ENCODE data around the gene SUPT4H1. TPM values are rescaled to one million over a fixed set of nuclear protein-coding genes. Genes with fewer than 3 reads are reported as not detected.

The SUPT4H1 gene
- total RNA-seq, 2 experiments from 2014 or later = 66.1 to 69.0 TPM

DNA sequence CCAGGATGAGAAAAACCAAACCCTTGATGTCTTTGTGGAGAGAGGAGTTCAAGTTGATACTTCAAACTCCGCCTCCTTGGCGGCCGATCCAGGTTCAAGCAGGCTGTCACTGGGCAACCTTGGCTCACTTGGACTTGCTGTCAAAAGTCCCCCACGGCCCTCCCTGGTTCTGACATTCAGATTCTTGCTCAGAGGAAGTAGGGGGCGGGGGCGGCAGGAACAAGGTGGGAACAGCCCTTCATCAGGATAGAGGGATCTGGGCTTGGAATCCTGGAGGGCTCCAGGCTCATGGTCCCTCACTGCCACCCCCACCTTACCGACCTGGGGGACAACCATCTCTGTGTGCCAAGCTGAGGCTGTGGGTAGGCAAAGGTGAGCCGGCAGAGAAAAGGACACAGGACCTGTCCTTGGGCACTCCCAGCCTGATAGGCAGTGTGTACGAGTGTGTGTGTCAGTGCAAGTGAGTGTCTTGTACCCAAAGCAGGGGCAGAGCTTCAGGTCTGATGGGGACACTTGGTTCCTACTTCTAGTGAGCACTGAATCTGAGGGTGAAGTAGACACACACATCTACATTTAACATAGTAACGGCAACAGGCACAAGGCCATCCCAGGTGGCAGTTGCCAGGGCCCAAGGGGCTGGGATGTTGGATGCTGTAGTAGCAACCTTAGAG, 16.8 kb downstream of the SUPT4H1 start:
- peak; percentile 55 for DNase-seq
- H3K4me3 Mint-ChIP-seq = peak overlapping the region; percentile 93
- H3K27me3 Mint-ChIP-seq = no peaks in the 10 kb centered on the region
- ChIA-PET CTCF (interaction anchor here (0.6 to 3.6 kb wide), 6 partner anchors 9 to 296 kb away, joined by 3 to 20 read pairs (median 4); partner anchors contain the start of genes HSF5 and SUPT4H1), POLR2A (interaction anchor here (0.9 to 10.3 kb wide), 6 partner anchors 8 to 1503 kb away, joined by 4 to 244 read pairs (median 36); partner anchors contain the start of genes SUPT4H1 and TSPOAP1)
- peaks cover 62% of the 10 kb centered on the region for H3K36me3 Mint-ChIP-seq (ENCODE audit: low read depth)
- H3K4me1 Mint-ChIP-seq = peaks cover 18% of the 10 kb centered on the region
- peak overlapping the region; percentile 99 for H3K27ac Mint-ChIP-seq
- H3K9me3 Mint-ChIP-seq = no peaks in the 10 kb centered on the region

DNA sequence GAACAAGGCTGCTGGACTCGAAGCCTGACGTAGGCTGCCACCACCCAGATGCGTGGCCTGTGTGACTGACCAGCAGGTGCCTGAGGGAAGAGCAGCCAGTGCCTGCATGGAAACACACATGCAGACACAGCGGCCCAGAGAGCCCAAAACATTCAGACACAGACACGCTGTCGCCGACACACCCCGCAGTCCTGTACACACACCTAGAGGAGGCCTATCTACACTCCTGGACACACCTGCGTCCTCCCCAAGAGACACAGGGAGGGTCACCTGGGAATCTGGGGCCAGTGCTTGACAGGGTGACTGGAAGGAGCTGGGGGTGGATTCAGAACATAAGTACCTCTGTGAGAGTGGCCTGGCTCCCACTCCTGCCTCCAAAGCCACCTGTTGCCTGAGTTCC, 17.3 kb downstream of the SUPT4H1 start:
- CTCF ChIA-PET = interaction anchor here (1.1 to 3.6 kb wide), 4 partner anchors 9 to 81 kb away, joined by 3 to 20 read pairs (median 6); partner anchors contain the start of gene SUPT4H1
- Mint-ChIP-seq H3K27me3 (no peaks in the 10 kb centered on the region), H3K27ac (peak overlapping the region; percentile 99), H3K4me3 (peak overlapping the region; percentile 93), H3K36me3 (ENCODE audit: low read depth) (peaks cover 61% of the 10 kb centered on the region), H3K4me1 (peaks cover 17% of the 10 kb centered on the region), H3K9me3 (no peaks in the 10 kb centered on the region)
- POLR2A ChIA-PET = interaction anchor here (1.3 to 9.1 kb wide), 4 partner anchors 9 to 328 kb away, joined by 3 to 244 read pairs (median 36); partner anchors contain the start of genes SRSF1 and SUPT4H1
- DNase-seq = no peak

DNA sequence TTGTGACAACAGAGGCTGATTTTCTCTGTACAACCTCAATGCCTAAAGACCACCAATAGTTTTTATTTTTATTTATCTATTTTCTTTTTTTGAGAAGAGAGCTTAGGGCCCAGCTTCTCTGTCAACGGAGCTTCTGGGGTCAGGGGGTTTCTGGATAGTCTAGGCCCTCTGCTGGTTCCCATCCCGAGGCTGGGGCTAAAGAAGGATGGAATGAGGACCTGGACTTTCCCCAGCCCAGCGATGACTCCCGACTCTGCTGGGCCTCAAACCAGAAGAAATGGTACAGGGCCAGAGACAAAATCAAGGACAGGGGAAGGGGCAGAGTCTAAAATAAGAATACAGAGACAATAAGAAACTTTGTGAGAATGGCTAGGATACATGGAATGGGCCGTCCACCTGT, 17.7 kb downstream of the SUPT4H1 start:
- Mint-ChIP-seq H3K36me3 (ENCODE audit: low read depth) (peaks cover 61% of the 10 kb centered on the region), H3K9me3 (no peaks in the 10 kb centered on the region), H3K4me1 (peaks cover 21% of the 10 kb centered on the region), H3K27me3 (no peaks in the 10 kb centered on the region), H3K27ac (peak overlapping the region; percentile 99), H3K4me3 (peak overlapping the region; percentile 93)
- ChIA-PET CTCF (interaction anchor here (1.2 to 3.6 kb wide), 3 partner anchors 10 to 17 kb away, joined by 3 to 20 read pairs (median 6); no protein-coding TSS in a partner anchor), POLR2A (interaction anchor here (1.3 to 9.1 kb wide), 3 partner anchors 9 to 327 kb away, joined by 3 to 244 read pairs (median 5); partner anchors contain the start of genes SRSF1 and SUPT4H1)
- no peak for DNase-seq

DNA sequence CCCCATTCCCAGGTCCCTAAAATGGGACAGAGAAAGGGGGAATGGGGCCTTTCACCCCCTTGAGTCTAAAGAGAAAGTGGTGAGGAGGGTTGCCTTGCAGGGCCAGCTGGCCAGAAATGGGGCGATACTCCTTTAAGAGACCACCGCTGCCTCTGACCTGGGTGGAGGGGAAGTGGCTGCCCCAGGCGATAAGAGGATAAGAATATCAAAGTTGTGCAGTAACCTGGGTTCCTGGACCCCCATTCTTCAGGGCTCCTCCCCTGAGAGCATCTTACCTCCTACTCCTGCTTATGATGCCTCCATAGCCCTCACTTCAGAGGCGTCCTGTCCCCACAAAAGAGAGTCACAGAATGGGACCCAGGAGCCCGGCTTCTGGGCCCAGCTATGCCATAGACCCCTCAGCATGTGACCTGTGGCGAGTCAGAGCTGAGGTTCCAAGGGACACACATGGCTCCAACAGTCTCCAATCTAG, 18.2 kb downstream of the SUPT4H1 start:
- Mint-ChIP-seq H3K4me1 (peaks cover 26% of the 10 kb centered on the region), H3K9me3 (no peaks in the 10 kb centered on the region), H3K36me3 (ENCODE audit: low read depth) (peaks cover 61% of the 10 kb centered on the region), H3K4me3 (peak overlapping the region; percentile 93), H3K27me3 (no peaks in the 10 kb centered on the region), H3K27ac (peak overlapping the region; percentile 99)
- CTCF ChIA-PET = interaction anchor here (1.2 to 3.6 kb wide), 3 partner anchors 10 to 17 kb away, joined by 3 to 20 read pairs (median 6); no protein-coding TSS in a partner anchor
- POLR2A ChIA-PET = interaction anchor here (0.6 to 9.1 kb wide), 5 partner anchors 10 to 1049 kb away, joined by 3 to 244 read pairs (median 5); partner anchors contain the start of genes RNF43, SRSF1 and SUPT4H1
- peak; percentile 47 for DNase-seq

DNA sequence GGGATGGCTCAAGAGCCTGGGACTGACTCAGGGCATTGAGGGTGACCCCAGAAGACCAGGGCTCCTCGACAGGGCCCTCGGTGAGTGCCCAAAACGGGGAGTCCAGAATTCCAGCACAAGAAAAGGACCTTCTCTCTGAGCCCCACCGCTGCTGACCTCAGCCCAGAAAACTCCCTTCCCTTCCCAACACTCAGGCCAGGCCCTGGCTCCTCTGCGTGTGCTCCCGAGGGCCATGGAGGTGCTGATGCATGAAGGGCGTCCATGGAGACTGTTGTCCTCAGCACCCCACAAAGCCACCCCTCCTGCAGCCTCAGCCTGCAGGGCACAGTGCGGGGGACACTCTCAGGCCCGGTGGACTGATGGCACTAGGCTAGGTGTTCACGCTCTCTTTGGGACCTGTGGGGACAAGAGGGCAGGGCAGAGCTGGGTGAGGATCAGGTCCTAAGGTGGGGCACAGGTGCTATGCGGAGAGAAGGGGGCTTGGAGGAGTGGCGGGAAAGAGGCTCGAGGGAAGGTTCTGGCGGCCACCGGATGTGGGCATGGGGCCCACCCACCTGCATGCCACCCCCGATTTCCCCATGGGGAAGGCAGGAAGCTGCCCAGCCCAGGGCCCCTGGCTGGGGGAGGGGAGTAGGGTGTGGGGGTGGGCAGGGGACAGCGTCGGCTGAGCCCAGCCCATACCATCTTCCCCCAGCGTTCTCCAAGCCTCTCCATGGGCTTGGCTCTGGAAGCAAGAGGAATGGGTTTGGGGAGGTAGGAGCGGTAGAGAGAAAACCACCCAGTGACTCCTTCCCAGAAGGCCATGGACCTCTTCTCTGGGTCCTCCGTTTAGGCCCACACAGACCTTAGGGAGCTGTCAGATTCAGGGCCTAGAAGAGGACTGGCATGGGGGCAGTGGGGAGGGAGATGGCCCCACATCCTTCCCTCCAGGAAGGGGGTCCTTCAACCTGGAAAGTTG, 18.9 kb downstream of the SUPT4H1 start:
- H3K27me3 Mint-ChIP-seq = no peaks in the 10 kb centered on the region
- ChIA-PET CTCF (interaction anchor here (1.2 to 3.6 kb wide), 6 partner anchors 10 to 19 kb away, joined by 3 to 20 read pairs (median 6); partner anchors contain the start of gene SUPT4H1), POLR2A (interaction anchor here (0.6 to 9.1 kb wide), 9 partner anchors 11 to 1497 kb away, joined by 3 to 244 read pairs (median 5); partner anchors contain the start of genes RNF43, SRSF1 and SUPT4H1)
- peaks cover 55% of the 10 kb centered on the region for H3K36me3 Mint-ChIP-seq (ENCODE audit: low read depth)
- peak overlapping the region; percentile 99 for H3K27ac Mint-ChIP-seq
- H3K9me3 Mint-ChIP-seq = no peaks in the 10 kb centered on the region
- peak; percentile 65 for DNase-seq
- peak overlapping the region; percentile 93 for H3K4me3 Mint-ChIP-seq
- peaks cover 33% of the 10 kb centered on the region for H3K4me1 Mint-ChIP-seq

DNA sequence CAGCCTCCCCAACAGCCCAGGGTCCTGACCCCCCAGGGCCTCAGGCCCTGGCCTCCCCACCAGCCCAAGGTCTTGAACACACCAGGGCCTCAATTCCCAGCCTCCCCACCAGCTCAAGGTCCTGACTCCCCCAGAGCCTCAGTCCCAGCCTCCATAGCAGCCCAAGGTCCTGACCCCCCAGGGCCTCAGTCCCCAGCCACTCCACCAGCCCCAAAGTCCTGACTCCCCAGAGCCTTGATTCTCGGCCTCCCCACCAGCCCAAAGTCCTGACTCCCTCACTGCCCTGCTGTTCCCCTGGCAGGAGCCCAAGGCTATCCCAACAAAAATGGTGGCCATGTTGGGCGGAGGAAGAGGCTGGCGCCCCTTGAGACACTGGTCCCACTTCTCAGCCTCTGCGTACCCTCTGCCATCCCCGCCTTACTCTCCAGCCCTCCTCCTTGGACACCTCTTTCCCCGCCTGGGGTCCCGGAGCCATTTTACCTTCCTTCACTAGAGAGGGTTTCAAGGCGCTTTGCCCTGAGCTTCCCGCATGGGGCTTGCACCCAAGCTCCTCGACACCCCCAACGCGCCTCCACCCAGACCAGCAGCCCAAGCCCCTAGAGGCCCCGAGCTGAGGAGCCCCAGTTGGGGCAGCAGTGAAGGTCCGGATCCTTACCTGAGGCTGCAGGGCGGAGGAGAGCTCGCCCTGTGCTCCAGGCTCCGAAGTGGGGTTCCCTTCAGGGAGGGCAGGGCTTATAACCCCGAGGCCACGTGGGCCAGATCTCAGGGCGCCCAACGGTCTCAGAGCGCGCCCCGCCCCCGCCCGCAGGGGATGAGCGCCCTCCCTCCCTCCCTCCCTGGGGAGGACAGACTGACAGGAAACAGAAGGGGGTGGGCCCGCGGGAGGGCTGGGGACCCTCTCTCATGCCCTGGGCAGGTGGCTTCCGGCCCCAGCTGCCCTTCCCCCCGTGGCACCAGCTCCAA, 19.9 kb downstream of the SUPT4H1 start:
- ChIA-PET CTCF (interaction anchor here (1.2 to 1.4 kb wide), 4 partner anchors 12 to 85 kb away, joined by 5 to 11 read pairs (median 6); partner anchors contain the start of genes RNF43 and SUPT4H1), POLR2A (interaction anchor here (0.6 to 9.1 kb wide), 7 partner anchors 12 to 1498 kb away, joined by 3 to 244 read pairs (median 6); partner anchors contain the start of genes RNF43 and SUPT4H1)
- Mint-ChIP-seq H3K27me3 (no peaks in the 10 kb centered on the region), H3K27ac (peak overlapping the region; percentile 99), H3K36me3 (ENCODE audit: low read depth) (peaks cover 46% of the 10 kb centered on the region), H3K4me1 (peaks cover 39% of the 10 kb centered on the region), H3K9me3 (no peaks in the 10 kb centered on the region), H3K4me3 (peak overlapping the region; percentile 93)
- DNase-seq = peak; percentile 95

DNA sequence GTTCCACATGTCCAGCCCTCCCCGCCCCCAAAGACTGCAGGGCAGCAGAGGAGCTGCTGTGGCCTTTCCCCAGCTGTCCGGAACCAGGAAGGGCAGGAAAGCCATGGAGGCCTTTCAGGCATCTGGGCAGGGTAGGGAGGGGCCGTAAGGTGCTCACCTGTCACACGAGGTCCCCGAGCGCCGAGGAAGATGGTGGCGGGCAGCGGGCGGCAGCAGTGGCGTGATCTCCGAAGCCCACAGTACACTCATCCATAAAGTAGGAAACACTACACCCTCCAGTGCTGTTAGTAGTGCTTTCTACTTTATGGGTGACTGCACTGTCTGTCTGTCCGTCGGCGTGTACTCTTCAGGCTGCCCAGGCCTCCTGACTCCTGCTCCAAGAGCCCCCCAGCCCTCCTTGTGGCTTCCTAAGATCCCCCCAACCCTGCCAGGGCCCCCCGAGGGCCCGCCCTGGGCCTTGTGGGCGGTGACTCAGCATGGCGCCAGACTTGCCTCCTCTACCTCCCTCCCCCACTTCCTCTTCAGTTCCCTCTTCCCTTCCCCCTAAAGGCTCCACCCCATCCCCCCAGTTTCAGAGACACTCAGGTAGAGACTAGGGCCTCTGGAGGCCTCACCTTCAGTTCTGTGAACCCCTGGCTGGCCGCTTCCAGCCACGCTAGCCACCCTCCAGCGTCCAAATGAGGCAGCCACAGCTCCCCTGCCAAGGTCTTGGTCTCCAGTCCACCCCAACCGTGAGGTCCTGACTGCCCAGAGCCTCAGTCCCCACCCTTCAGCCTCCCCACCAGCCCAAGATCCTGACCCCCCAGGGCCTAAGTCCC, 20.8 kb downstream of the SUPT4H1 start:
- POLR2A ChIA-PET = interaction anchor here (0.7 to 9.1 kb wide), 3 partner anchors 13 to 68 kb away, joined by 3 to 244 read pairs (median 30); partner anchors contain the start of gene SUPT4H1
- Mint-ChIP-seq H3K9me3 (no peaks in the 10 kb centered on the region), H3K36me3 (ENCODE audit: low read depth) (peaks cover 46% of the 10 kb centered on the region), H3K27me3 (peaks cover under 1% of the 10 kb centered on the region), H3K27ac (peak overlapping the region; percentile 99), H3K4me1 (peaks cover 35% of the 10 kb centered on the region), H3K4me3 (peak overlapping the region; percentile 93)
- peak; percentile 80 for DNase-seq
- CTCF ChIA-PET = interaction anchor here (1.0 to 1.3 kb wide), 3 partner anchors 21 to 86 kb away, joined by 3 to 6 read pairs (median 5); partner anchors contain the start of genes RNF43 and SUPT4H1

DNA sequence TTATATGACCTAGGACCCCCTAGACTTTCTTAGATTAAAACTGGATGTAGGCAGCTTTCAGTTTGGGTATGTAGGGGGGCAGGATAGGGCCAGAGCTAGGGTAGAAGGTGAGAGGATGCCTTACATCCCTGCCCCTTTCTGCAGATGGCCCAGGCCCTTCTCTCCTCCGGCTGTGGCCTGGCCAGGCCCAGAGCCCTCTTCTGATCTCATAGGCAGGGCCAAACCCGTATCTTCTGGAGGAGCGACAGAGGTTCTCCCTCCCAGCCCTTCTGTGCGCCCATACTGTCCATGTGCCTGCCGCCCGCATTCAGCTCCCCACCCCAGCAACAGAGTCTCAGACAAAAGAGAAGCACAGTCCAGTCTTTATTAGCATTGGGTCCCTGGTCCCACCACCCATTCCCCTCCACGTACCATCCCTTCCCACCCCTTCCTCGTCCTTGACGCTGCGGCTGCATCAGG, 21.4 kb downstream of the SUPT4H1 start:
- peaks cover 4% of the 10 kb centered on the region for H3K27me3 Mint-ChIP-seq
- peak overlapping the region; percentile 99 for H3K27ac Mint-ChIP-seq
- DNase-seq = peak; percentile 38
- ChIA-PET POLR2A (interaction anchor here (2.7 to 9.1 kb wide), 2 partner anchors 13 to 21 kb away, joined by 30 to 244 read pairs; partner anchors contain the start of gene SUPT4H1), CTCF (interaction anchor here (1.0 kb wide), 1 partner anchor 87 kb away, joined by 3 read pairs; the partner anchor contains the start of gene RNF43)
- peak overlapping the region; percentile 93 for H3K4me3 Mint-ChIP-seq
- H3K9me3 Mint-ChIP-seq = no peaks in the 10 kb centered on the region
- H3K4me1 Mint-ChIP-seq = peaks cover 35% of the 10 kb centered on the region
- peaks cover 46% of the 10 kb centered on the region for H3K36me3 Mint-ChIP-seq (ENCODE audit: low read depth)

DNA sequence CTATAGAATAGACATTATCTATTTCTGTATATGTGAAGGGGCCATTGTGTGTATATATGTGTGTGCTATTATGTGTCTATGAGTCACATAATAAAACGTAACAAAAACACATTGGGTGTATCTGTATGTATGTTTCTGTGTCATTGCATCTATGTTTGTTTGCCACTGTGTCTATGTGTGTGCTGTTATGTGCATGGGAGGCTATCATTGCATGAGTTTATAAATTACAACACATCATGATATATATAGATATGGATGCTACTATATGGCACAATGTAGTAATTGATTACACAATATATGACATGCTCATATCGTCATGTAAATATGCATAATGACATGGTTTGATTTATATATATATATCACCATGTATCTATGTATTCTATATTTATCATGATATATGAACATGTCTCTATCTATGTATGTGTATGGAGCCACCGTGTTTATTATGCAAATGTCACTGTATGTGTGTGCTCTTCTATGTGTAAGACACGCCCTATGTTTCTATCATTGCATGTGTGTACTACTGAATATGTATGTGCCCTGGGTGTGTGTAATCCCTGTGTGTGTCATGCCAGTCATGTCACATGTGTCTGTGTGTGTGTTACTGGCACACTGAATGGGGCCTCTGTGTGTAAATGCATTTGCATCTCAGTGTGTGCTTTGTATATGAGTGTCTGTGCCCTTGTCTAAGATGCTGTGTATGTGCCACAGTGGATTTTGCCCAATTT, 22.0 kb downstream of the SUPT4H1 start:
- CTCF ChIA-PET = interaction anchor here (1.0 kb wide), 1 partner anchor 88 kb away, joined by 3 read pairs; the partner anchor contains the start of gene RNF43
- Mint-ChIP-seq H3K27me3 (peaks cover 4% of the 10 kb centered on the region), H3K27ac (peak overlapping the region; percentile 99), H3K4me1 (peaks cover 38% of the 10 kb centered on the region), H3K9me3 (no peaks in the 10 kb centered on the region), H3K4me3 (peak overlapping the region; percentile 93), H3K36me3 (ENCODE audit: low read depth) (peaks cover 46% of the 10 kb centered on the region)
- POLR2A ChIA-PET = interaction anchor here (9.1 kb wide), 1 partner anchor 14 kb away, joined by 244 read pairs; no protein-coding TSS in a partner anchor
- peak; percentile 63 for DNase-seq

Measured in activated CD4-positive, alpha-beta T cell treated with anti-CD3 and anti-CD28 coated beads, Interleukin-2, amount 10 ng/mL, durations not matched to agents 7 days and 5 days (primary cell).